ENCODE data around the gene ZDHHC7. TPM values are rescaled to one million over a fixed set of nuclear protein-coding genes. Genes with fewer than 3 reads are reported as not detected.

The ZDHHC7 gene
- total and polyA plus RNA-seq, 2 of the 8 experiments (the other 6 are each of a cell fraction or from before 2014, with no cell fraction given): 40.5 to 56.3 TPM

DNA sequence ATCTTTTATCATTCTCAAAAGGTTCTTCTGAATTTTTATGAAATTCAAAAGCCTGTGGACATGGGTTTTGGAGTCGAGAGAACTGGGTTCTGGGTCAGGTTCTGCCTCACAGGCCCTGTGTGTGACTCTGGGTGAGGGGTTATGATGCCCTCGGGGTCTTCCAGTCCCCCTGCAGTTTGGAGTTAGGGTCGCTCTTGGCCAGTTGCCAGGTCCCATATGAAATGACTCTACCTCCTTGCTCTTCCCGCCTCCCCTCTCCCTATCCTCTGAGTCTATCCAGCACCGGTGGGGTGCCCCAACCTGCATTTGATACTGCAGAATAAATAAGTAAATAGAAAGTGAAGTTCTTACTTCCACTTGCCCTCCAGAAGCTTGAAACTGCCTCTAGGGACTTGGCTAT, 54.1 kb downstream of the ZDHHC7 start (continued):
- TF ChIP-seq HDAC2 (IDR thresholded peaks at IDR 0.05; ENCODE audit: borderline replicate concordance in 1 of 2, low read depth in 2 of 2, low read length in 2 of 2) (no peak), SRF (IDR thresholded peaks at IDR 0.05; ENCODE audit: low read depth, low read length) (no peak), RAD21 (IDR thresholded peaks at IDR 0.05 in 1 of 2, conservative IDR thresholded peaks at IDR 0.05 in 1 of 2; ENCODE audit: low read depth in 2 of 2, low read length in 2 of 2) (no peak), SIX5 (IDR thresholded peaks at IDR 0.05; ENCODE audit: low read depth, low read length) (no peak), TAF7 (optimal IDR thresholded peaks at IDR 0.05; ENCODE audit: borderline replicate concordance, low read depth, low read length) (no peak), SP4 (IDR thresholded peaks at IDR 0.05; ENCODE audit: low read length) (no peak)

Measured in H1 (cell line).